SW 1271 (cell line): ENCODE data around the gene C10orf67.
"Not testable (repeated sequence)": the region's sequence is repeated elsewhere in the genome, so short reads cannot be mapped to it uniquely, and the experiment has no call there.

Experiments used
- DNase-seq, 2 experiments: peaks; one replicate each; lab custom pipeline; 2025; lab: John Stamatoyannopoulos, UW

C10orf67 gene

DNA sequence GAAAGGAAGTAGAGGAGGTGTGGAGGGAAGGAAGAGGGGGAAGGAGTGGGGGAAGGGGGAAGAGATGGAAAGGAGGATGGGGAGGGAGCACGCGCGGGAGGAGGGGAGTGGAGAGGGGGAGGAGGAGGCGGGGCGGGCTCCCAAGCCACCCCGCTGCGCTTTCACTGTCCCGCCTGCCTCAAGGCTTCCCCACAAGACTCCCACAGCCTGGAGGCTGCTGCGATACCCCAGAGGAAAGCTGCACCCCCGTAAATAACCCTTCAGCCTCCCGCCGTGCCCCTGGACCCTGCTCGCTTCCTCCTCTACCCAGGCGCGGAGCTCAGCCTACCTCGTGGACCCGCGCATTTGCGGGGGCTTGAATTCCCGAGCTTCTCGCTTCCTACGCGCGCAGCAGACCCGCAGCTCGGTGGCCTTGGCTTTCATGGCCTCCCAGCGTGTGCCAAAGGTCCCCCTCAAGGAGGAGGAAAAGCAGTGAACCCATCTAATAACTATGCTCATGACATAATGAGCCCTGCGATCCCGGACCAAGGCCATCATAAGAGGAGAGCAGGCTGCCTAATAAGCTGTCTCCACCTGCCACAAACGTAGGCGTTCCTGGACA, at the start of gene C10orf67:
C10orf67 (minus strand) TSS at position 557 of the 601 bp plus-strand sequence; CDS start at position 534, 23 bp downstream.
- DNase-seq, result no peak

DNA sequence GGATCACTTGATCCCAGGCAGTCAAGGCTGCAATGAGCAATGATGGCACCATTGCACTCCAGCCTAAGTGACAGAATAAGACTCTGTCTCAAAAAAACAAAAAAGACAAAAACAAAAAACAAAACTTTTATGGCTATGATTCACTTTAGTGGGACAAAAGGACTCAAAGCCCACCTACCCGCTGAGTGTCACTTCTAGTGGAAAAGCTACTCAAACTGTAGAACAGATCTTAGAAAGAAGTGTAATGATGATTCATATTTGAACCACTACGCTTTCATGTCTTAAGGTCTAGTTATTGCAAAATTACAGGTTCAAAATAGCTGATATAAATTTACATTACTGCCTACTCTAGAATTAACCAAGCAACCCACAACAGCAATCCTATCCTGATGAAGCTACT, 47.2 kb upstream of the C10orf67 start:
- no peak for DNase-seq

- DNase-seq, result no peak
Measured at GRCh38 chr10:23390809-23391208, 46.2 kb upstream of the C10orf67 start.

DNA sequence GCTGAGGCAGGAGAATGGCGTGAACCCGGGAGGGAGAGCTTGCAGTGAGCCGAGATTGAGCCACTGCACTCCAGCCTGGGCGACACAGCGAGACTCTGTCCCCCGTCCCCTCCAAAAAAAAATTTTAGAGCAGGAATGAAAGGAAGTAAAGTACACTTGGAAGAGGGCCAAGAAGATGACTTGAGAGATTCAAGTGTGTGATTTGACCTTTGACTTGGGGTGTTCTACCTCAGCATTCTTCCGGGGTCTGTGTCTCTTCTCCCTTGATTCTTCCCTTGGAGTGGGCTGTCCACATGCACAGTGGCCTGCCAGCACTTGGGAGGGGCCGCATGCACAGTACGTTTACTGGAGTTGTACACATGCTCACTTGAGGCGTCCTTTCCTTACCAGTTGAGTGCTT, 45.8 kb upstream of the C10orf67 start:
- DNase-seq, result not testable (repeated sequence)

GRCh38 chr10:23387516-23387915, 42.9 kb upstream of the C10orf67 start:
- DNase-seq, result not testable (repeated sequence)

DNA sequence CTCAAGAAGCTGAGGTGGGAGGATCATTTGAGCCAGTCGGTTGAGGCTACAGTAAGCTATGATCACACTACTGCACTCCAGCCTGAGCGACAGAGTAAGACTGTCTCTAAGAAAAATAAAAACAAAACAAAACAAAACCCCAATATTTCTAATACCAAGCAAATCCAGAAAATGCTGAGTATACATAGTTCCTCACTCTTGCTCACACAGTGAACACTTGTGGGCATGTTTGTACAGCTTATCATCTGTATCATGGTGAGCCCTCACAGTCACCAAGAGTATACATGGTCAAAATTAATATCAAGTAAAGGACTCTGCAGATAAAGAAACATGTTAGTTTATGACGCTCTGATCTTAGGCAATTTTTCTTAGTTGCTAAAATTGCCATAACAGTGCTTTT, 41.5 kb upstream of the C10orf67 start:
- DNase-seq, result no peak

DNA sequence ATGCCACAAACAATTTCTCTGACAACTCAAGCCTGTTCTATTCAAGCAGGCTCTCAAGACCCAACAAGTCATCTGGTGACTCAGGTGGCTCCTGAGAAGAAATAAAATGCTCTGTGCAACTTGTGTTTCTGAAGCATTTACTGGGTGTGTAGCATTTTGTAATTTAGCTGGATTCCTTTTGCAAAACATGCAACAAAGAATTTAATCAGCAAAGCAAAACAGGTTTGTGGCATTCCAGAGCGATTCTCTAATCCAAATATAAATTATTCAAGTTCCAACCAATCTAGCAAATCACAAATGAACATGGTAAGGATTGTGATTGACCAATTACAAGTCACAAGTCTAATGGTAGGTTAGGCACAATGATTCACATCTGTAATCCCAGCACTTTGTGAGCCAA, 39.8 kb upstream of the C10orf67 start:
- DNase-seq, result no peak

- DNase-seq, result no peak
Measured at GRCh38 chr10:23383637-23384036, 39.0 kb upstream of the C10orf67 start.

DNA sequence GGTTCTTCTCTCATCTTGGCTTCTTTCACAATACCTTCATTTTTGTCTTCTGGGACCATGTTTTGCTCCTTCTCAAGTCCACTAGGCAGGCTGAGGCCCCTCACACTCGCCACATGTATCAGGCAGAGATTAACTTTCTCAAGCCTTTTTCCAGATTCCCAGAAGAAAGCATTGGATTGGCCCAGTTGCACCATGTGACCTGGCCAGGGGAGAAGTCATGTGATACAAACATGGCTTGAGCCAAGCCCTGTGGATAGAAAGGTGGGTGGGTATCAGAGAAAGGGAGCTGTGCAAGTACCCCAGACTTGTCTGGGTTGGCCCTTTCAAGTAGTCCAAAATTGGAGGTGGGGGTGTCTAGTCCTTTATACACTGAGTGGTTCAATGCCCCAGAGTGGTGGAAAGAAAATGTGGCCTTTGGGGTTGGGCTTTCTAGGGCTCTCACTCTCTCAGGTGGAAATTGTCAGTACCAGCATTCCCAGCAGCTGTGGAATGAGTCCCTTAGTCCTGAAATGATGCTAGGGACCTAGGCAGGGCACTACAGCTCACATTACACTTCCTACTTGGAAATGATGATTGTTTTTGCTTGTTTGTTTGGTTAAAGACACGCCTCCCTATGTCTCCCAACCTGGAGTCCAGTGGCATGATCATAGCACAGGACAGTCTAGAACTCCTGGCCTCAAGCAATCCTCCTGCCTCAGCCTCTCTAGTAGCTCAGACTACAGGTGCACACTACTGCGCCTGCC, 36.9 kb upstream of the C10orf67 start:
- no peak for DNase-seq

DNA sequence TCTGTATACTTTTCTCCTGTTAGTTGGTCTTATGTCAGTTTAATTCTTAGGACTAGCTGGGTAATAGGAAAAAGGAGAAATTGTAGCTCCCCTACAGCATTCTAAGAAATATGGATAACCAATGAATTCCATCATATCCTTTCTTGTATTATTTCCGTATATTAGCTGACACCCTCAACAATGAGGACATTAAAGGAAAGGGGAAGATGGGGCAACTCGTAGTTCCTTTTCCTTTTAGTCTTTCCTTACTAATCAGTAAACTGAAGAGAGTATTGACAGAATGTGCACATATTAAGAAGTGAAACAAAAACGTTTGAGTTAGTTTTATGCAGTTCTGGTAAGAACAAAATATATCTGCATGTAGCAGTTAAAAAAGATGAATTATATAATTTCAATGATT, 35.1 kb upstream of the C10orf67 start:
- no peak for DNase-seq

- DNase-seq, result no peak
Measured at GRCh38 chr10:23376229-23376655, 31.6 kb upstream of the C10orf67 start.

- DNase-seq, result no peak
Measured at GRCh38 chr10:23375366-23375765, 30.8 kb upstream of the C10orf67 start.

DNA sequence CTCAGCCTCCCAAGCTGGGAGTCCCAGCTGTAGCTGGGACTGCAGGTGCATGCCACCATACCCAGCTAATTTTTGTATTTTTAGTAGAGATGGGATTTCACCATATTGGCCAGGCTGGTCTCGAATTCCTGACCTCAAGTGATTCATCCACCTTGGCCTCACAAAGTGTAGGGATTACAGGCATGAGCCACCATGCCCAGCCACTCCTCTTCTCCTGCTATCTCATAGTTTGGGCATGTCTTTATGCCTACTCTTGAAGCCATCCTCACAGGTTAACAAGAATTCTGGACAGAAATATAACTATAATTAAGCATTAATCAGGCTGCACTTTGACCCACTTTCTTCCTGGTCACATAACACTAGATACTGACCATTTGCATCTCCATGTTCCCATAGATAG, 28.6 kb upstream of the C10orf67 start:
- DNase-seq, result no peak

DNA sequence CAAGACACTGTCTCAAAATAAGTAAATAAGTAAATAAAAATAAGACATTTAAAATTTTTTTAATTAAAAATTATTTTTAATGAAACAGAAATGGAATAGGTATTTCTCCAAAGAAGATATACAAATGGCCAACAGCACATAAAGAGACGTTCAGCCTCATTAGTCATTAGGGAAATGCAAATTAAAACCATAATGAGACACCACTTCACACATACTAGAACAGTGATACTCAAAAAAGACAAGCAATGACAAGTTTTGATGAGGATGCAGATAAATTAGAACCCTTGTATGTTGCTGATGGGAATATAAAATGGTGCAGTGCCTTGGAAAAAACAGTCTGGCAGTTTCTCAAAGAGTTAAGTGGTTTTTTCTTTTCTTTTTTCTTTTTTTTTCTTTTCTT, 26.5 kb upstream of the C10orf67 start:
- no peak for DNase-seq

GRCh38 chr10:23370106-23370505, 25.5 kb upstream of the C10orf67 start:
- no peak for DNase-seq

- no peak for DNase-seq
Measured at GRCh38 chr10:23368816-23369640, 24.4 kb upstream of the C10orf67 start.

DNA sequence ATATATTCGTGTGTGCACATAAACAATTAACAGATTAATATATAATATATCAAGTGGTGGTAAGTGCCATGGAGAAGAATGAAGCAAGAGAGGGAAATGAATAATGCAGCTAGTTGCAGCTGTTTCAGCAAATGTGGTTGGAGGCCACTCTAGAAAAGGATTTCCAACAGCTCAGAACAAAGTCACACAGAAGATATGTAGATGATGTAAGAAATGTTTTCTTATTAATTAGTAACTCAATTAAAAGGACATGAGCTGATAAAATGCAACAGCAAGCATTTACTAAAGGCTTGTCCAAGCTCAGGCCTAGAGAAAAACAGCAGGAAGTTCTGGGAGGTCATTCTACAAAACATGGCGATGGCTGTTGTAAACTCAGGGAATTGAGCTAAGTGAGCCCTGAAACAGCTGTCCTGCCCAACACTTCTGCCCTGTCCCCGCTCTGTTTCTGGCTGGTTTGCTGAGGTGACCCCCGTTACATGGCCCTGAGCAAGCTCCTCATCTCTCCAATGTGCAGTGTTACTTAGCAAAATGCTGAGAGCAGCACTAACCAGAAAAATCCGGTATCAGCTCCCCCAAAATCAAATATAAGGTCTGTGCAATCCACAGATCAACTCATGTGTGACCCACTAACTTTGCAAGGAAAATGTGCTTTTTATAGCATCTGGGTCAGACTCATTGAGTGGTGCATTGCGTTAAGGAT, 23.4 kb upstream of the C10orf67 start:
- no peak for DNase-seq

DNA sequence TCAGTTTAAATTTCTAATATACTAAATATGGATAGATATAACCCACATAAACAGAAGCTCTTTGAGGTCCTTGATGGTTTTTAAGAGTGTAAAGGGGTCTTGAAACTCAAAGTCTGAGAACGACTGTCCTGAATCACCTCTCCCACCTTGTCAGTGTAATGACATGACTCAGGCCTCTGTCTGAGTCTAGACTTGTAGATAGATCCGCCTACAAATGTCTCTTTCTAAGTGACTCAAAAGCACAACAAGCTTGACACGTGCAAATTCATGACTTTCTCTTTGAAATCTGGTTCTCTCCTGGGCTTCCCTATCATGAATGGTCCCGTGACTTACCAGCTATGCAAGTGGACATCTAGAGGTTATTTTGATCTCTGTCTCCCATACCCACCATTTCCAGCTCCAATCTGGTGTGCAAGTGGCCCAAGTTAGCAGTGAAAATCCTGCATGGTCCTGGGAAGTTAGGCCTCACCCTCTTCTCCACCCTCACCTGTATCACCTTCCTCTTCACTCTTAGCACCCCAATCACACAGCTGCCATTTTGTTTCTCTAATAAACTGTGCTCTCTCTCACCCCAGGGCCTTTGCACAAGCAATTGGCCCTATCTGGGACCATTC, 20.9 kb upstream of the C10orf67 start:
- not testable (repeated sequence) for DNase-seq

- no peak for DNase-seq
Measured at GRCh38 chr10:23364378-23364777, 19.8 kb upstream of the C10orf67 start.

DNA sequence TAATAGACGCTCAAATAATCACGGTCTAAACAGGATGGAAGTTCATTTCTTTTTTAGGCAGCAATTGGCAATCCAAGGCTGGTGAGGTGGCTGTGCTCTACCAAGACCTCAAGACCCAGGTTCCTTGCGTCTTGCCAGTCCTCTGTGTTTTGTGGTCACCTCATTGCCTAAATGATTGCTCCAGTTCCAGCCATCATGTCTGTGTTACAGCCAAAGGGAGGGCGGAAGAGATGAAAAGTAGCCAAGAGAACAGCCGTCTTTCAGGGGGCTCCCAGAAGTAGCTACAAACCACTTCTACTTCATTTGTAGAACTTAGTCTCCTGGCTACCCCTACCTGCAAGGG, 19.2 kb upstream of the C10orf67 start:
- no peak for DNase-seq

- DNase-seq, result no peak
Measured at GRCh38 chr10:23362879-23363792, 18.5 kb upstream of the C10orf67 start.
